HG03060 (cell line): ENCODE data around the gene LHX5.

ENCODE experiments used
- ATAC-seq: cut with Tn5 transposase; IDR thresholded peaks from one replicate; pipeline ENCODE4 v1.9.1; 2021; ENCODE audit warnings: low read depth, moderate number of reproducible peaks; ENCODE audit not compliant: unreplicated experiment

LHX5 gene

DNA sequence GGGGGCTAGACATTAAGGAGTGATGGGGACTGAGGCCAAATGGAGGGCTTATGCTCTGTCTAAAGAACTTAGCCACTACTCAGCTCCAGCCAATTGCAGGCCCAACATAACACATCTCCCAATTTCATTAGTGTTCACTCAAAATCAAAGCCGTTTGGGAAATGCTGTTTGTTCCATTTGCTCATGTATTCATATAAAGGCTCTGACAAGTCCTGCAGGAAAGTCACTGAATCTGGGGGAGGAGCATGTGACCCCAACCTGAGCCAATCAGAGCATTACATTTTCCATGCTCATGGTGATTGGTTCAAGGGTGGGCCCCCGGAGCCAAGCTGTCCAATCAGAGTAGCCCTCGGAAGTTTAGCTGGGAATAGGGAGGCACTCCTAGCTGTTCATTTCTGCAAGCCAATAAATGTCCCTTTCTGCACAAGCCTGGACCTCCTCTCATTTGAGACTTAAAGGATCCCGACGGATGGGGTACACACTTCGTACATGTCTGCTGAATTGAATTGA lies 28.6 kb downstream of the LHX5 start:
- no peak for ATAC-seq

DNA sequence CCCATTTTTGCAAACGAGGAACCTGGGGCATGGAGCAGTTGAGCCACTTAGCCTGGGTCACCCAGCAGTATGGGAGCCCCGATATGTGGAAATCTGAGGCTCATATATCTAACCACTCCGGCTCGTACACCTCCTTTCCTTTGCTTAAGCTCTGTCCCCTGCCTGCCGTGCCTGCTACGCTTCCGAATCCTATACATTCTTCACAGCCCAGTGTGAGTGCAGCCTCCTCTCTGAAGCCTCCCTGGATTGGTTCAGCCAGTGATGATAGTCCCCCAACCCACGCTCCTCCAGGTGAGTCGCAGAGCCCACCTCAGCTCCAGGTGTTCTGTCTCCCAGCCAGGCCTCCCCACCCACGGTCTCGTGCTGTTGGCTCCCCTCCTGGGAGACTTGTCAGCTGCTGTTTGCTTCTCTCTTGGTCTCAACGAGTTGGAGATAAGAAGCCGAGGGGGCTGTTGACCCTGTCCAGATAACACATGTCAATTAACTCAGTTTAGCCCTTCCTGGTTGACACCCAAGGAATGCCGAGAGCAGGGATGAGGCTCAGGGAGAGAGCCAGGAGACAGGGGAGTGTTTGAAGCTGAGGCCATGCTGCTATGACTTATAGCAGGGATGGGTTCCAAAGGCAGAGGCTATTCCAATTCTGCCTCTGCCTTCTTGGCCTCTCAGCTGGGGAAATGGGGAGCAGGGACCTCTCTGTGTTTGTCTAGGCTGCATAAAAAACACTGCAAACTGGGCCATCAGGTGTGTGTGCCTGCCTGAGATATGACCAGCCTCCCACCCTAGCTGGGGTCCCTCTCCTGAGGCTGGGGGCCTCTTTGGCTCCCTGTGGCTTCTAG lies 30.5 kb downstream of the LHX5 start:
- ATAC-seq, result no peak

DNA sequence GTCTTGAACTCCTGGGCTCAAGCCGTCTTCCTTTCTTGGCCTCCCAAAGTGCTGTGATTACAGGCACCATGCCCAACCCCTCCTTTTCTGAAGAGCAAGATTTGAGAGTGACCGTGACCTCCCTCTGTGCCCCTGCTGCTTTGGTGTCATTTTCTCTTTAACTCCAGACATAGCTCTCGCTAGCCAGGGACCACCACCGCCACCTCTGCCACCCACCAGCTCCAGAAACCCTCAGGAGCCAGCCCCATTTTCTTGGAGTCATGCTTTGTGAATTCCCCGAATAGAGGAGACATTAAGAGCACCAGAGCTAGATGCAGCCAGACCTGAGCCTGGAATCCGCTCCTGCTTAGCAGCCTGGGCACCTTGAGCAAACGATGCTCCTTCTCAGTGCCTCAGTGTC lies 31.3 kb downstream of the LHX5 start:
- ATAC-seq, result no peak

DNA sequence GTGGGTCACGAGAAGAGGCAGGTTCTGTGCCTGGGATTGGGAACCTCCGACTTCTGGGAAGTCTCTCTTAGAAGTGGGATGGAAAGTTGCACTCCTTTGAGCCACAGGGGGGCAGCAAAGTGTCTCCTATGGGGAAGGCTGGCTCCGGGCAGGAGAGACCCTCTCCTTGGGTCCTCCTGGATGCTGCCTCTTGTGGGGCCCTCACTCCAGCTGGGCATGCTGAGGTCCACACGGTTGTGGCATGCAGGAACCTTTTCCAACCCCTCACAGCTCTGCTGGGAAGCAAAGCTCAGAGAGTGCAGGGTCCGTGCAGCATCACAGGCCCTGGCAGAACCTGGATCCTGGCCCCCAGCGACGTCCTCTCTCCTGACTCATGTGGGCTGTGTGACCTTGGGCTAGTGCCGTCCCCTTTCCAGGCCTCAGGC lies 32.1 kb downstream of the LHX5 start:
- no peak for ATAC-seq

DNA sequence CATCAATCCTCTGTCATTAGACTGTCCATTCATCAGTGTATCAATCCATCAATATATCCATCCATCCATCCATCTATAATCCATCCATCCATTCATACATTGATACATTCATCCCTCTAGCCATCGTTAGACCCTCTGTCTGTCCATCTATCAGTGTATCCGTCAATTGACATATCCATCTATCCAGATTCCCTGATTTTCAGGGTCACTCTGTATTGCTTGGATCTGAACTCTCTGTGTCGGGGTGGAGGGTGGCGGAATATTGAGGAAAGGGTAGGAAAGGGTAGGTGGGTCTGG lies 32.4 kb downstream of the LHX5 start:
- no peak for ATAC-seq

DNA sequence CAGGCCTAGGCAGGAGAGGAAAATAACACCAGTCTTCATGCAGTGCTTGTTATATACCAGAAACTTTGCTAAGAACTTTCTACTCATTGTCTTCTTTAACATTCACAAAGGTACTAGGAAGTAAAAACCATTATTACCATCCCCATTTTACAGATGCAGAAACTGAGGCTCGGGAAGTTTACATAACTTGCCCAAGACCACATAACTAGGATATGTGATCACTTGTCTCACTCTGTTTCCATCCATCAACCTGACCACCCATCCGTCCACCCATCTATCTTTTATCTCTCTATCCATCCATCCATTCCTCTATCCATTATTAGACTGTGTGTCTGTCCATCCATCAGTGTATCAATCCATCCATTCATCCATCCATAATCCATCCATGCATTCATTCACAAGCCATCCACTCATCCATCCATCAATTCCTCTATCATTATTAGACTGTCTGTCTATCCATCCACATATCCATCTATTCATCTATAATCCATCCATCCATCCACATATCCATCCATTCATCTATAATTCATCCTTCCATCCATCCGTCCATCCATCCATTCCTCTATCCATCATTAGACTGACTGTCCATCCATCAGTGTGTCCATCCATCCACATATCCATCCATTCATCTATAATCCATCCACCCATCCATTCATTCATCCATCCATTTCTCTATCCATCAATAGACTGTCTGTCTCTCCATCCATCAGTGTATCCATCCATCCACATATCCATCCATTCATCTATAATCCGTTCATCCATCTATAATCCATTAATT lies 33.0 kb downstream of the LHX5 start:
- no peak for ATAC-seq

DNA sequence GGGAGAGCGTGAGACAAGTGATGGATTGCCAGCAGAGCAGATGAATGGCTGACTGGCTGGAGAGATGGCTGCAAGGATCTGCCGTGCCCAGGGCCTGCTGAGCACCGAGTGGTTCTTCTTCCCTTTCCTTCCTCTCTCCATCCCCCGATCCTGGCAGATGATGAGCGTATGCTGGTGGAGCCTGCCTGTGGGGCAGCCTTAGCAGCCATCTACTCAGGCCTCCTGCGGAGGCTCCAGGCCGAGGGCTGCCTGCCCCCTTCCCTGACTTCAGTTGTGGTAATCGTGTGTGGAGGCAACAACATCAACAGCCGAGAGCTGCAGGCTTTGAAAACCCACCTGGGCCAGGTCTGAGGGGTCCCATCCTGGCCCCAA lies 34.0 kb downstream of the LHX5 start:
- ATAC-seq, result no peak

DNA sequence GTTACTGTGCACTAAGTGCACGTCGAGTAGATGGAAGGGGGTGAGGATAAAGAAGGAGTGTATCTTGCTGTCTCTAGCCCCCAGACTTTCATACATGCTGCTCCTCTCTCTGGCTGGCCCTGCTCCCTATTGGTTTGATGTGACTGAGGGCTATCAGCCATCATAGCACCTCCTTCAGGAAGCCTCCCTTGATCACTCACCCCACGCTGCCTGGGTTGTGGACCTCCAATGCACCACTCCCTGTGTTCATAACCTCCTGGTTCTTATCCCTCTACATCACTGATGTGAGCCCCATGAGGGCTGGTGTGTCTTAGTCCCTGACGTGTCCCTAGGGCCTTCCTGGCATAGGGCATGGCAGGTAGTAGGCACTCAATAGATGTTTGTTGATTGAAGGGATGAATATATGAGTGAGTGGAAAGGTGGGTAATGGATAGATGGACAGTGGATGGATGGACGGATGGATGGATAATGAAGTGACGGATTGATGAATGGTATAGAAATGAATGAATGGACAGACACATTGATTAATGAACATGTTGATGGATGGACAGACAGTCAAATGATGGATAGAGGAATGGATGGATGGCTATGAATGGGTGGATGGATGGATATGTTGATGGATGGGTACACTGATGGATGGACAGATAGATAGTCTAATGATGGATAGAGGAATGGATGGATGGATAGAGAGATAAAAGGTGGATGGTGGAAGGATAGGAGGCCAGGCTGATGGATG lies 34.5 kb downstream of the LHX5 start:
- ATAC-seq, result no peak

DNA sequence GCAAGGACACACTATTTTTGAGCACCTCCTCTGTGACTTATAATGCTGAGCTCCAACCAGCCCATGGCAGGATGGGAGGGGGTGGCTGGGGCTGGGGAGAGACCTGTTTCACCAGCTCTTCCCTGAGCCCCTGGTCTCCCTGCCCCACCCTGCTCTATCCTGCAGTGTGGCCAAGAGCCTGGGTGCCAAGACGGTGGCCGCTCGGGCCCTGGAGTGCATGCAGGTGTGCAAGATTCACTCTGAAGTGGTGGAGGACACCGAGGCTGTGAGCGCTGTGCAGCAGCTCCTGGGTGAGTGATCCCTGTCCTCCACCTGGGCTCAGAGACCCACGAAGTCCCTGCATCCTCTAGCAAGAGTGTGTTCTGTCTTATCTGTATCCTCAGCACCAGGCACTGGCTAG lies 35.1 kb downstream of the LHX5 start:
- ATAC-seq, result no peak

DNA sequence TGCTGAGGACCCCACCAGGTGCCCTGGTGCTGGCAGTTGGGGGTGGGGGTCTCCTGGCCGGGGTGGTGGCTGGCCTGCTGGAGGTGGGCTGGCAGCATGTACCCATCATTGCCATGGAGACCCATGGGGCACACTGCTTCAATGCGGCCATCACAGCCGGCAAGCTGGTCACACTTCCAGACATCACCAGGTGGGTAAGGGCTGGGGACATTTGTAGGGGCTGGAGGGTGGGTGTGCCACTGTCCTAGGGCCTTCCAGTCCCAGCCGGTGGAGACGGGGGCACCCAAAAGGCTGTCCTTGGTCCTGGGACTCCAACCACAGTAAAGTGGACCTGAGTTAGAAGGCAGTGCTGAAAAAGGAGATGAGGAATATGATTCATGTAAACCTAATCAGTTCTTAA lies 36.3 kb downstream of the LHX5 start:
- ATAC-seq, result no peak

DNA sequence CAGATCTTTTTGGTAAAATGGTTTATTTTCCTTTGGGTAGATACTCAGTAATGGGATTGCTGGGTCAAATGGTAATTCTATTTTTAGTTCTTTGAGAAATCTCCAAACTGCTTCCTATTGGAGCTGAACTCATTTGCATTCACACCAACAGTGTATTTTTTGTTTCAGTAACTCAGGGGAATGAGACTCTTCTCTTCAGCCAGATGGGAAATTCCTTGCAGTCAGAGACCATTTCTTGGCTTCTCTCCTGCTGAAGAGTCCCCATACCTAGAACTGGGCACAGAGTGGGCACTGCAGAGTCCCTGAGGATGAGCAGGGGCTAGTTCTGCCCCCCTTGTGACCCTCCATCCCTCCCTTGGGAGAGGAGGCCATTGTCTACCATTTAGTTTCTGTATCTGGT lies 38.7 kb downstream of the LHX5 start:
- no peak for ATAC-seq

DNA sequence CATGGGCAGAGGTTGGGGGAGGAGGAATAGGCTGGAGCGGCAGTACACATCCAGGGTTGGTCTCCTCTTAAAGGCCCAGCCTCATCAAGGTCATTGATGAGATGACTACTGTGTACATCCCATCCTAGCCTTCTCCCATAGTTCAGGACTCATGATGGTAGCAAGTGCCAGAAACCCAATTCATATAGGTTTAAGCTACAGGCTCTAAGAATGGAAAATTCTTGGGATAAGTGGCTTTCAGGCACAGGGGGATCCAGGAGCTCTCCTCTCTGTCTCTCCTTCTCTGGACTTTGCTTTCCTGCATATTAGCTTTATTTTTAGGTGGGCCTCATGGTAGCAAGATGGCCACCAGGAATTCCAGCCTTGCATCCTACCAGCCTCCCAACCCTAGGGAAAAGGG lies 43.2 kb downstream of the LHX5 start:
- ATAC-seq, result no peak

DNA sequence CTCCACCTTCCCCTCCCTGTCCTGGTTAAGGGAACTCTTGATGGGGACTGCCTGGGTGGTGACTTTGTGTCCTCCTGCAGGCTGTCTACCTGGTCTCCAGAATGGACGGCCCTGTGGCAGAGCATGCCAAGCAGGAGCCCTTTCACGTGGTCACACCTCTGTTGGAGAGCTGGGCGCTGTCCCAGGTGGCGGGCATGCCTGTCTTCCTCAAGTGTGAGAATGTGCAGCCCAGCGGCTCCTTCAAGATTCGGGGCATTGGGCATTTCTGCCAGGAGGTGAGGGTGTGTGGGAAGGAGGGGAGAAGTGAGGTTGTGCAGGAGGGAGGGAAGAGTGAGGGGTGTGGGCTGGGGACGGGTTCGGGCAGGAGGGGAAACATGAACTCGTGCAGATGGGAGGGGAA lies 43.8 kb downstream of the LHX5 start:
- no peak for ATAC-seq

DNA sequence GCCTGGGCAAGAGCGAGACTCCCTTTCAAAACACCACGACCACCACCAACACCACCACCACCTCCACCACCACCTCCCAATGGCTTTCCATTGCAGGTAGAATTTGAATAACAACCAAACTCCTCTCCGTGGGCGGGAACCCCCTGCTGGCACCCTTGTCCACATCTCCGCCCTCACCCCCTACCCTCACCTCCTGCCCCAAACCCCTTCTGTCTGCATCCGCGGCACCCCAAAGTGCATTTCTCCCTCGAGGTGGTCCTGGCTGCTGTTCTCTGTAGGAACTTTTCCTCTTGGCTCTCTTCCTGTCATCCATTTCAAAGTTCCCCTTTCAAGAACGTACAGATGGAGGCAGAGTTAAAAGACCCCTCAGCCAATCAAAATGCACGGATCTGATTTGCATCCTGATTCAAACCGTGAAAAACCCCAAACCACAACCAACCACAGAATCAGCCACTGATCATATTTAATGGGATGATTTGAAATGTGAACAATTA lies 45.7 kb downstream of the LHX5 start:
- no peak for ATAC-seq

DNA sequence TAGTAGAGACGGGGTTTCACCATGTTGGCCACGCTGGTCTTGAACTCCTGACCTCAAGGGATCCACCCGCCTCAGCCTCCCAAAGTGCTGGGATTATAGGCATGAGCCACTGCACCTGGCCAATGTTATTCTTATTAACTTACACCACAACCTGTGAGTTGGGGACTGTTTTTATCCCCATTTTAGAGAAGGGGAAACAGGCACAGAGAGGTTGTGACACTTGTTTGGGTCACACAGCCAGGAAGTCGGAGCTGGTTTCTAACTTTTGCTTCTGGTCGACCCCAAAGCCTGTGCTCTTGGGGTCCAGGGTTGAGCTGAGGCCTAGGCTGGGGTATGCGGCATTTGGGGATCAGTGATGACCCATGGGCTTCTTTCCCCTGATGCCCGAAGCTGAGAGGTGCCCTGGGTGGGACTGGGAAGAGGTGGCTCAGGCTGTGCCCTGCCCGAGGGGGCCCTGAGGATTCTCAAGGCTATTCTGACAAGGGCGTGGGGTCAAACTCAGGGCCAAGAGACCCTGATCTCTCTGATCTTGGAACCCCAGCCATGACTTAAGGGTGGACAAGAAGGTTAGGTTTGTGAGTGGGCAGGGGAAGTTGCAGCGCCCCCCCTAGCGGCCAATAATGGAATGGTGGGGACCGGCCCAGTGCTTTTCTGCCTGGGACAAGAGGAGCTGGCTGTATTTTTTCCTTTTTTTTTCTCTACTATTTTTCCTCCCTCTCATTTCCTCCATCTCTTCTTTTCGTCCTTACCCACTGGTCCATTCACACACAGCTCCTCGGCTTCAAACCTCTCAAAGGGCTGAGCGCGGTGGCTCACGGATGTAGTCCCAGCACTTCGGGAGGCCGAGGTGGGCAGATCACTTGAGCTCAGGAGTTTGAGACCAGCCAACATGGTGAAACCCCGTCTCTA lies 46.5 kb downstream of the LHX5 start:
- no peak for ATAC-seq

DNA sequence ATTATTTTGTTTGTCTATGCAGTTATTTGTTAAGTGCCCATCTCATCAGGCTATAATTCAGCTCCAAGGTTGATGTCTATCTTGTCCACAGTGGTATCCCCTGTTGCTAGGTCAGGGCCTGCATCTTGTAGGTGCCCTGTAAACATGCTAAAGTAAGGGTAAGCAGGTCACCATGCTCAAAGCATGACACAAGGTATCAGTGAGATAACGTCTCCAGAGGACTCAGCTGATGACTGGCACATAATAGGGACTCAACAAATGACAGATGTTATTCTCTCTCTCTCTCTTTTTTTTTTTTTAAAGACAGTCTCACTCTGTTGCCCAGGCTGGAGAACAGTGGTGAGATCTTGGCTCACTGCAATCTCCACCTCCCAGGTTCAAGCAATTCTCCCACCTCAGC lies 47.2 kb downstream of the LHX5 start:
- no peak for ATAC-seq

DNA sequence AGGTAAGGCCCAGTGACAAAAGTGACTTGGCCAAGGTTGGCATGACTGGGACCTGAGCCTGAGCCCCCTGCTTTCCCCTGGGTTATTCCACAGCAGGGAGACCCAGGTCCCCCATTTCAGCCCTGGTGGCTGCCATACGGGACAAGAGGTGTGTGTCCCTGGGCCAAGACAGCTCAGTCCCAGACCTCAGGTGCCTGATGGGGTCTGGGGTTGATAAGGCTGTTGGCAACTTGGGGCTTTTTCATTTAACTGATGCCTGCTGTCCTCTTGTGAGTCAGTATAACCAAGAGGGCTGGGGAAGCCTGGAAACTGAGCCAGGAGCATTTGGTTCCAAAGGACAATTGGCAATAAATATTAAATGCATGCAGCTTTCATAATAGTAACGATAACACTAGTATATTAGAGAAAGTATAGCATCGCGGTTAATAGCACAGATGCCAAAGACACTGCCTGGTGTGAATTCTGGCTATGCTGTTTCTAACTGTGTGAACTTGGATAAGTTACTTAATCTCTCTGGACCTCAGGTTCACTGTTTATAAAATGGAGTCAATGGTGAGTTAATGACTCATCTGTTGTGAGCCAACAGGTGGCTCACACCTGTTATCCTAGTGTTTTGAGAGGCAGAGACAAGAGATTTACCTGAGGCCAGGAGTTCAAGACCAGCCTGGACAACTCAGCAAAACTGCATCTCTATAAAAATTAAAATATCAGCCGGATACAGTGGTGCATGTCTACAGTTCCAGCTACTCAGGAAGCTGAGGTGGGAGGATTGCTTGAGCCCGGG lies 48.6 kb downstream of the LHX5 start:
- no peak for ATAC-seq

DNA sequence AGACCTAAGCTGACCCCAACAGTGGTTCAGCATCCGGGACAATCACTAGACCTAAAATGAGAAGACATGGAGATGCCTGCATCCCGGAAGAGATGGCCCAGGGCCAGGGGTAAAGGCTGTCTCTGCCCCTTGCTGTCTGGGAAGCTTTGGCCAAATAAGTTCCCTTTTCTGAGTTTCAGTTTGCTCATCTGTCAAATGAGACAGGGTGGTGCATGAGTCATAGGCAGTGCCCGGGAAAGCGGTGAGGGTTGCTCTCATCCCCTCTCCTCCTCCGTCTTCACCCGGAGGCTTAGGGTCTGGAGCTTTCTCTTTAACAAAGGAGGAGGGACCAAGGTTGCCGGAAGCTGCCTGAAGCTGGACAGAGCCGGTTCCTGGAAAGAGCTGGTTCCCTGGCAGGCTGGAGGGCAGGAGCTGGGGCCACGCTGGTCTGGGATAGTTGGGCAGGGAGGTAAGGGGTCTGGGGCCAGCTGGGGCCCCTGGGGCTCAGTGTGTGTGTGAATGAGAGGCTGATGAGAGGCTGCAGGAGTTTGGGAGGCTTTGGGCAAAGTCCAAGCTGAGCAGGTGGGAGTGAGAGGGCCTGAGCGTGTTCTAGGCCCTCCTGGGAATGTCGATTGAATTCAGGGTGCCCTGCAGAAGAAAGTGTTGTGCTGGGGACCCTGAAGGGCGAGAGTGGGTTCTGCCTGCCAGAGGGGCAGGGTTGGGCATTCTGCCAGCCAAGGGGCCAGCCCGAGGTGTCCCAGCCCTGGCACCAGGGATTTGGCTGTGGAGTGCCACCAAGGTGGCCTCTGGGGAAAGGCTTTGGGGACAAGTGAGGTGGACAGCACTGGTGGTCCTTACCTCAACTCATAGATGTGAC lies 49.4 kb downstream of the LHX5 start, which contains the start of gene SDSL:
Gene SDSL, plus strand, starts transcription at position 351 of the 856 bp plus-strand sequence. CDS start 5,603 bp downstream, outside the sequence.
- peak; percentile 84 for ATAC-seq
